Suppressor macrophage (primary cell): ENCODE results near the gene NFATC3.
A peak's percentile ranks its signal among the peaks of the same experiment; 100 is the strongest.

Experiments
- DNase-seq, 4 experiments: peaks; one replicate each; pipeline ENCODE4 v3.0.0-alpha.2; 2020 to 2022

Gene NFATC3

DNA sequence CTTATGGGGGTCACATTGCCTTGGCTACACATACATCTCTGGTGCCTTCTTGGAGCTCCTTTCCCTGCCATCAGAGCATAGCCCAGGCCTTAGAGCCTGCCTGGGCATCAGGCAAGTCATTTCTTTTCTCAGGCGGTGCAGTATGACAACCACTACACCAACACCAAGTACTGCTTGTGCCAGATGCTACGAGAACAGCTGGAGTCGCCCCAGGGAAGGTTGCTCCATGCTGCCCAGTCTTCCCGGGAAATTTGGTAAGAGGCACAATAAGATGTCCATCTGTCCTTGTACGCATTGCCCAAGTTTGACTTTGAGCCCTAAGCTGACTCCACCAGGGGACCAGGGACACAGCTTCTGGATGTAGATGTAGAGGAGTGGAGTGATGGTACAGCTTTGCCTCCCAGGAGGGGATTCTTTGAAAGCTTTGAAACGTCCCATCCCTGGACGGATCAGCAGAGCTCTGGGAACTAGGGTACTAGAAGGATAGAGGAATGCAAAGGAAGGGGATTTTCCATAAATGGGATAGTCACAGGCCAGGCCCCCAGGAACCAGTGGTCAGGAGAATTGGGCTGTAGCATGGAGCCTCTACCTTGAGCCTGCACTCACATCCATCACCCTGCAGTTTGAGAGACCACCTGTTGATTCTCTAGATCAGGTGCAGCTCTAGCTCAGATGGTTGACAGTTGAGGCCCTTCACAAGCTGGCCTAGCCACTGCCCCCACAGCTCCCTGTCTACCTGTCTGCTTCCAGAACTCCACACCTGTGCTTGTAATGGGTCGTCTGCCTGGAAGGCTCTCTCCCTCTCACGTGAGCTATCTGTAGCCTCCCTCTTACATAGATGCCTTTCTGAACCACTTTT, 11.0 kb upstream of the NFATC3 start:
- no peak for DNase-seq

DNA sequence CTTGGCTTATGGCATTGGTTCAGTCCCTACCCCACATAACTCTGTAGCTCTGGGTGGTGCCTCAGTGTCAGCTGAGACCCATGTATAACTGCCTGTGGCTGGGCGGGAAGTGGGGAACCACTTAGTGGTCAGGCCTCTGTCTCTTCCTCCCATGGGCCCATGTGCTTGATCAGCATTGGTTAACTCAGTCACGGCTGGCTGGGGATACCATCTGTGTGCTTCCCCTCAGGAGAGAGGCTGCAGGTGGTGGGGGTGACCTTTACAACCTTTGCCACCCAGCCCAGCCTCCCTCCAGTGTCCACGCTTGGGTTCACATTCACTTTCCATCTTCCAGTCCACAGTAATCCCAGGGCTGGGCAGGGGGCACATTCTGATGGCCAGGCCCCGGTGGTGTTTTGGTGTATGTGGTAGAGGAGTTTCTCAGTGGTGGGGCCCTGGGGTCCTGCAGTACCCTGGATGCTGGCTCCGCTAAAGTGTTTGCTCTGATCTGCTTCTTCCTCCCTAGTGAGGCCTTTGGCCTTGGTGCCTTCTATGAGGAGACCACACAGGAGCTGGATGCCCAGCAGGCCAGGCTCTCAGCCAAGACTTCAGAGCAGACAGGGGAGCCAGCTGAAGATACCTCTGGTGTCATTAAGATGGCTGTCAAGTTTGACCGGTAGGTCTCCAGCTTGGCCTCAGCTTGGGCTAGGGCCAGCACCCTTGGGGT, 10.2 kb upstream of the NFATC3 start:
- peak in 3 of 4 experiments; percentile 54 to 63 (median 60) for DNase-seq

DNA sequence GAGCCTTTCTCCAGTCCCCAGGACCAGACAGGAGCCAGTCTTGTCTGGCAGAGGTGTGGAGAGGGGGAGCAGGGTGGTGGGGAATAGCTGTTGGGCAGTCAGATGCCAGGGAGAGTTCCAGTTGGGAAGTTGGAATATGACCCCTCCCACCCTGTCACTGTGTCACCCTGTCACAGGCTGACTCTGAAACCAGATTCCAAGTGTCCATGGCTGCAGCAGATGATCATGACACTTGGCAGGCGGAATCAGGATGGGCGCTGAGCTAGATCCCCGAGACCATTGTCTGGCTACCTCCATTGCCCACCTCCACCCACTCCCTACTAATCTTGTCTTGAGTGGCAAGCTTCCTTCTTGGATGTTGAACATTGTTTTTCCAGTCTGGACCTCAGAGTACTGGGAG, 9.2 kb upstream of the NFATC3 start:
- no peak for DNase-seq

DNA sequence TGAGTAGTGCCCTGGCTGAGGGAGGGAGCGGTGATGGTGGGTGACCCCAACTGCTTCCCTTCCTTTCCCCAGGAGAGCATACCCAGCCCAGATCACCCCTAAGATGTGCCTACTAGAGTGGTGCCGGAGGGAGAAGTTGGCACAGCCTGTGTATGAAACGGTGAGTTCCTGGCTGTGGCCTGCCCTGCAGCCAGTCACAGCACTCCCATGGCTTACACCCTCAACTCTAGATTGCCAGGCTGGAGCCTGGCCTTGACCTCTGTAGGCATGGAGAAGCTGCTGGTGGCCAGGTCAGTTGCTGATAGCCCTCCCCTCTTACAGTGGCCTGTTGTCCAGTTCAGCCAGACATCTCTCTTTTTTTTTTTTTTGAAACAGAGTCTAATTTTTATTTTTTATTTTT, 8.6 kb upstream of the NFATC3 start:
- no peak for DNase-seq

DNA sequence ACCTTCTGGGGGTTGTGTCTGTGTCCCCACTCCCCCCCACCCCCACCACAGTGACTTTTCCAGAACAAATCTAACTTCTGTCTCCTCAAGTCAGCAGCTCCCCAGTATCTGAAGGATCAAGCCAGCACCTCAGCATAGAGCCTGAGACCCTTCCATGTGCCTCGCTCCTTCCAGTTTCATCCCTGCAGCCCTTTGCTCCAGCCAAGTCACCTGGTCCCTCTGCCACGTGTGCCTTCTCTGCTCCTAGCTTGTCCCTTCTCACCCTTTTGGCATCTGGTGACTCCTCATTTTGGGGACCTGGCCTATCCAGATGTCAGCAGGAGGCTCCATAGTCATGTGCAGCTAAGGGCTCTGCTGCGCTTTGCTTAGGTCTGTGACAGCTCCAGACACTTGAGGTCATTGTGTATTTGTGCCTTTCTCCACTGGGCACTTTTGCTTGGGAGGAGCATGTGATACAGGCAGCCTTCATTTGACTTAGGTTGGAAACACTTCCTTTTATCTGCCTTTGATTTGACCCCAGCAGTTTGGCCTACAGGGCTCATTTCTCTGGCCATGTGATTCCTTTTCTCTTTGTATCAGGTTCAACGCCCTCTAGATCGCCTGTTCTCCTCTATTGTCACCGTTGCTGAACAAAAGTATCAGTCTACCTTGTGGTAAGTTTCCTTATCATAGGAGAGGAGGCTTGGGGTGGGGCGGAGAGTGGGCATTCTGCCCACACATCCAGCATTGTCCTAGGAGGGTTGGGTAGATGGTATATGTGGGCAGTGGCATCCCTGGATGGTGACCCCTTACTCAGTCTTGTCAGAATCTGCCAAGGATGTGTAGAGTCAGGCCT, 7.1 kb upstream of the NFATC3 start:
- DNase-seq = peak; percentile 70 to 86 (median 80)

DNA sequence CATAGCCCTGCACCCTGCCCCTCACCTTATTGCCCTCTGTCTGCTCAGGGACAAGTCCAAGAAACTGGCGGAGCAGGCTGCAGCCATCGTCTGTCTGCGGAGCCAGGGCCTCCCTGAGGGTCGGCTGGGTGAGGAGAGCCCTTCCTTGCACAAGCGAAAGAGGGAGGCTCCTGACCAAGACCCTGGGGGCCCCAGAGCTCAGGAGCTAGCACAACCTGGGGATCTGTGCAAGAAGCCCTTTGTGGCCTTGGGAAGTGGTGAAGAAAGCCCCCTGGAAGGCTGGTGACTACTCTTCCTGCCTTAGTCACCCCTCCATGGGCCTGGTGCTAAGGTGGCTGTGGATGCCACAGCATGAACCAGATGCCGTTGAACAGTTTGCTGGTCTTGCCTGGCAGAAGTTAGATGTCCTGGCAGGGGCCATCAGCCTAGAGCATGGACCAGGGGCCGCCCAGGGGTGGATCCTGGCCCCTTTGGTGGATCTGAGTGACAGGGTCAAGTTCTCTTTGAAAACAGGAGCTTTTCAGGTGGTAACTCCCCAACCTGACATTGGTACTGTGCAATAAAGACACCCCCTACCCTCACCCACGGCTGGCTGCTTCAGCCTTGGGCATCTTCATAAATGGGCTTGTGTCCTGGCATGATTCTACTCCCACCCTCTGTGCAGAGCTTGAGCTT, 6.3 kb upstream of the NFATC3 start:
- DNase-seq = no peak

DNA sequence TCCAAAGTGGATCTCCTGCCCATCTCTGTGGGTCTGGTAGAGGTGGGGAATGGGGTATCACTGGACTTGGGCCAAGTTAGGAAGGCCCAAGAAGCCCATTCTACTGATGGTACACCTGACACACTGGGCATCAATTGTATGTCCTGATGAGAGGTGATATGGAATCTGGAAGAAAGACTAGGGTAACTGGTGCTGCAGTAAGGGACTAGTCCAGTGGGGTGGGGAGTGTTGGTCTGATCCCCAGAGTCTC, 5.9 kb upstream of the NFATC3 start:
- DNase-seq = no peak

DNA sequence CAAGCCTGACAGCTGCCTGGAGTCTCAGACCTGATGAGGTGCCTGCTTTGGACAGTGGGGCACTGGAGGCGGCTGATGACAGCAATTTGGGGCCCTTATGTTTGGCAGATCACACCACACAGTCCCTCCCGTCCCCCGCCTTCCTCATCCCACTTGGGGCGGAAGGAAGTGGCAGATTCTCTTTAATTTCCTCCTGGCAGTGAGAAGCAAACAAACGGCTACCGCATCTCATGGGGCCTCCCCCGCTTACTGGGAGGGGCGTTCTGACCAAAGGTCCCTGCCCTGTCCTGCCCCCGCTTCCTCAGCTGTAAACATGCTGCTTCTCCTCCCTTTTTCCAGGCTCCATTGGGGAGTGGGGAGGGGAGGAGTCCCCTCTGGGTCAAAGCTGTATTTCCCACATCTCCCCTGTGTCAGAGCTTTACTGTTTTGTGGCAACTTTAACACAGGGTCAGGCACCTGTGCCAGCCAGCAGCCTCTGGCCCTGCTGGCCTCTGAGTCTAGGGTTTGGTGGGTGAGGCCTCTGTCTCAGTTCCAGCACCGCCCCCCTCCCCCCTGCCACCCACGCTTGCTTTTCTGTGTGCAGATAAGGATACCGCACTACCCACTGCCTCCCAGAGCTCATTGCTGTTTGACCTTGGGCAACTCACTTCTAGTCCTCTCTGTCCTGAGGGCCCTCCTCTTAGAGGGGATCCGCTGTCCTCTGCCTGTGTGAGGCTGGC, 5.4 kb upstream of the NFATC3 start:
- peak; percentile 91 to 96 (median 95) for DNase-seq

DNA sequence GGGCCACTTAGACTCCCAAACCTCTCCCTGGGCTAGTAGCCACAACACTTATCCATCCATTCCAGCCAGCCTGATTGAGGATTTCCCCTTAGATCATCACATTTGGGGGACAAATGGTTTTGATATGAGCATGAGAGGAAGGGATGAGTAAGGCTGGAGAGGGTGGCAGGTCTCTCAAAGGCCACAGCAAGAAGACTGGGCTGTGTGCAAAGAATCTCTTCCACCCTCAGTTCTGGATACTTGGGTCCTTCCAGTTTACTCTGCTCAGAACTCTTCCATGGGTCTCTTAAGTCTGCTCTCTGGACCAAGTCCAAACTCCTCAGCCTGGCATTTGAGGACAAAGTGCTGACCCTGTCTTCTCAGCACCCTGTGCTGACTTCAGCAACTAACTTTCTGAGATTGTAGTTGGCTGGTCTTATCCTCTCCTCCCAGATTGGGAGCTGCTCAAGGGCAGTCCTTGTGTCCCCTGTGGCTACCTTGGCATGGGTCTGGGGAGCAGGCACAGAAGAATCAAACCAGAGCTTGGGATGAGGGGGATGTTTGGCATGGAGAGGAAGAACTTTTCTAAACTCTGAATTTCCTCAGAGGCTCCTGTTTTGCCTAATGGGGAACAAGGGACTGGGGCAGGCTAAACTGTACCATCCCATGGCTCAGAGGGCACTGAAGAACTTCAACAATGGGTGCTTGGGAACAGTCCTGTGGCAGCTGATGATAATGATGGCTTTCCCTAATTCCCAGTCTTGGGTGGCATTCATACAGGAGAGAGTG, 3.1 kb upstream of the NFATC3 start:
- peak; percentile 39 to 58 (median 51) for DNase-seq

DNA sequence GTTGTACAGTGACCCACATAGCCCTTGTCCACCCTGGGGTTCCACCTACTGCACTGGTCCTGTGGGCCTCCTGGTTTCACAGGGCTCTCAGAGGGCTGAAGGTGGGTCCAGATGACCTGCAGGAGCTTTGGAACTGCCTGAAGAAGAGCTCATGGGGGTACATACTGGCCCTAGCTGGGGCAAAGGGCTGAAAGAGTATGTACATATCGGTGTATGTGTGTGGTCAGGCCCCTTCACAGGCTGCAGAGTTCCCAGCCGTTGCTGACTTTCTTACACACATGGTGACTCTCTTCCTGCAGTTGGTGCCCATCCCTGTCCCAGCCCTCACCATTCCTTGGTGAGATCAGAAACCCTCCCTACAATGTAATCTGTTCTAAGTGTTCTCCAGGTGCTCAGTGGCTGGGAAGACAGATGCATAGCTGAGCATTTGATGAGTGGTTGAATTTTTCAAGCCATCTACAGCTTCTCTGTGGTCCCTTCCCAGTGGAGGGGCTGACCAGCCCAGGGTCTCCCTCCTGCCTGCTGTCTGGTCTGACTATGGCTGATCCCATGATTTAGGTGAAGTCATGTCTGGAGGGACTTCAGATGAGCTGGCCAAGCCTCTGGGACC, 2.4 kb upstream of the NFATC3 start:
- DNase-seq = peak in 1 of 4 experiments; percentile 9

DNA sequence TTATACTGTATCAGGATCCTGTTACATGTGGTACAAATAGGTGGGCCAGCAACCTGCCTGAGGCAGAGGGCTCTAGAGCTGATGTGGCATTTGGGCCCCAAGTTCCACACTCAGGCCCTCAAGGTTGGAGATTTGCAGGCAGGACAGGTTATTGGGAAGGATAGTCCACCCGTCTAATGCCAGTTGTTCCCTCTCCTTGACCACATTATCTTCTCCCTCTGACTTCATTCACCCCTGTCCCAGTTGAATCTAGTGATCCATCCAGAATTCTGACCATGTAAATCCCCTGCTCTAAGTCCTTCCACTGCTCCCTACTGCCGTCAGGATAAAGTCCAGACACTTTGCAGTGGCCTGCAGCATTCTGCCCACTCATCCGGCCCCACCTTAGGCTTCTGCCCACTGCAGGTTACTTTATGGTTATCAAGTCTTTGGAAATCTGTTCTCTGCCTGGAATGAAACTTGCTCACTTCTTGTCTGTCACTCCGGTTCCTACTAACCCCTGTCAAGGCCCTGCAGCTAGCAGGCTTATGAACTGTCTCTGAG, 1.9 kb upstream of the NFATC3 start:
- no peak for DNase-seq

DNA sequence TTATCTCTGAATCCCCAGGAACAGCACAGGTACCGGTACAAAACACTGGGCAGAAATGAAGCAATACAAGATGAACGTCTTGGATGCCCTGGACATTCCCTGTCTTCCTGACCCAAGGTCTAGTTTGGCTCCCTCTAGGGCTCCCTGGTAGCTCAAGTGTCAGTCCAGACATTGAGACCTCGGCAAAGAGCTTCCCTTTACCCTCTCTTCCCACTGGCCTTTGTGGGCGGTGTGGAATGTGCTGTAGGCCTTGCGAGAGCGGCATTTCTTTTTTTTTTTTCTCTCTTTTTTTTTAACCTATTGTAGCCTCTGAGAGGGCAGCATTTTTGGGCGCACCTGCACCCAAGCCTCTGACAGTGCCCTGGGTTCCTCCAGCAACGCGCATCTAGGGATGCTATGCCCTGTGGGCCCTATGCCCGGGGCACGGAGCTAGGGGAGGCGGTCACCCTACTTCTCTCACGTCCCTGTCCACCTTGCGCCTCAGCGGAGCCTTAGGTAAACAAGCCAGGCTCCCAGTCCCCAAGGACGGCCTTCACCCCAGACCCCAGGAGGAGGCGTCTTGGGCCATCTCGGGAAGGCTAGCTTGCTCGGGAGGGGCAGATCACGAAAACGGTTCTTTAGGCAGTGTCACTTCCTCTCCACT, 1.2 kb upstream of the NFATC3 start:
- peak; percentile 56 to 85 (median 79) for DNase-seq

DNA sequence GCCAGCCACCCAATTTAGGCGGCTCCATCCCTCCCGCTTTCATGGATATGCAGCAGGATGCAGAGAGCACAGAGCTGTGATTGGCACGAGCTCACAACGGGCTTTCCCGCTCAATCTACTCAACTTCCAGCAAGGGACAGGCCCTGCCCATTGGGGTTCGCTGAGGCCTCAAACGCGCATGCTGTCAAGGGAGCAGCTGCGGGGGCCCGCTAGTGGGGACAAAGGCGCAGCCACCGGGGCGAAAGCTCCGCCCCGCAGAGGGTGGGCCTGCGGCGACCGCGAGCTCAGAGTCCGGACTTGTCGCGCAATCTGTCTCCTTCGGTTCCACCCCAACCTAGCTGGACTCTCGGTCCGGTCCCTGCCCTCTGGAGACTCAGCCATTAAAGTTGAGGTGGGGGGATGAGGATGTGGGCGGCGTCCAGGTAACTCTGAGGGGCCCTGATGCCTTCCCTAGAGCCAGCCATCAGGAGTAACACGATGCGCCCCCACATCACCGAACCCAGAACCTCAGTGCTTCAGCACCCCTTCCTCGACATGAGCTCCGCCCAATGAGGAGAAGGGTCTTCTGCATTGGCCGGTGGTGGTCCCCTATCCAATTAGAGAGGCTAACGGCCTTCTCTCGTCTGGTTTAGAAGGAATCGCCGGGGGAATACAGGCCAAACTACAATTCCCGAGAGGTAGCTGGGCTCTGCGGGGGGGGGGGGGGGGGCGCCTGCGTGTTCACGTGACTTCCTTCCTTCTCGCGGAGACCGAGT, 489 bp upstream of the NFATC3 start:
- DNase-seq = peak; percentile 88 to 94 (median 93)

DNA sequence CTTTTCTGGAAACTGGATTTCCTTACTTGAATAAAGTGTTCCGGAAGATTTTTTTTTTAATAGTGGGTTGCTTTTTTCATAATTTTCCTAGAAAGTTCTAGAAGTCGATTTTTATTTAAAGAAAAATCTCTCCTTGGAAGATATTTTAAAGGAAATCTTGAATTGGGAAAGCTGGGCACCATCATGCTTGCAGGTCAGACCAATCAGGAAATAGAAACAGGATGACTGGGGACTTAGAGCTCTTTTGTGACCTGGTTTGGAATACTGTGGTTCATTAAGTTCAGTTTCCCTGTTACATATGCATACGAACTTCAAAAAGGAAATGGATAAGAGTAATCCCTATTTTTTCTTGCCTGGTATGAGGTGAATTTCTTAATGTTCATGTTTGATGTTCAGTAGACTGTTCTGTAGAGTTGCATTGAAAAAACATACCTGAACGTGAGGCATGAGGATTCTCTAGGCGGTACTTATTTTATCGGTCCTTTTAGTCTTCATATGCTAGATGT, 1.2 kb downstream of the NFATC3 start:
- DNase-seq = peak in 3 of 4 experiments; percentile 34 to 57 (median 46)

DNA sequence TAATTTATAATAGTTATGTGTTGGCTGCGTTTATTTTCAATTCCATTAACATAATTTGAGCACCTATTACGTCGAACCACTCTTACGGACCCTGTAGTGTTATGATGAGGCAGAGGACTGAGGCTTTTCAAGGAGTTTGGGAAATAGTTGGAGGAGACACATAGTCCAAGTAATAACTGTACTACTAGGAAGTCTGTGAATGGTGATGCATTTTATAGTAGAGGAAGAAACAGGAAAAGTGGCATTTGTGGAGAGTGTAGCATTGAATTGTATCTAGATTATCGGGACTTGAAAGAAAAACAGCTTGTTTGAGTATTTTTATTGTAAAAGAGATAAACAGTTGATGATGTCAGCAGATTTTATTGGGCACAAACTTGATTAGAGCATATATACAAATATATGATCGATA, 1.7 kb downstream of the NFATC3 start:
- DNase-seq = no peak

DNA sequence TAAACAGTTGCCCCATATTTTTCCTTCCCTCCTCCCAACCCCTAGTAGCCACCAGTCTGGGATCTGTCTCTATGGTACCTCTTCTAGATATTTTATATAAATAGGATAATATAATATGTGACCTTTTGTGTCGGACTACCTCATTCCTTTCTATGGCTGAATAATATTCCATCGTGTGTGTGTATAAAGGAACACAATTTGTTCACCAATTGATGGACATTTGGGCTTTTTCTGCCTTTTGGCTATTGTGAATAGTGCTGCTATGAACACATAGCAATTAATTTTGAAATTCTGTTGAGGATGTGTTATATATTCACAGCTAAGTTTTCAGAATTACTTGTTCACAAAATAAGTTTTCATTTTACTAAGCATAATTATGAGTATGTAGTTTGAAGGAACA, 2.5 kb downstream of the NFATC3 start:
- DNase-seq = no peak

DNA sequence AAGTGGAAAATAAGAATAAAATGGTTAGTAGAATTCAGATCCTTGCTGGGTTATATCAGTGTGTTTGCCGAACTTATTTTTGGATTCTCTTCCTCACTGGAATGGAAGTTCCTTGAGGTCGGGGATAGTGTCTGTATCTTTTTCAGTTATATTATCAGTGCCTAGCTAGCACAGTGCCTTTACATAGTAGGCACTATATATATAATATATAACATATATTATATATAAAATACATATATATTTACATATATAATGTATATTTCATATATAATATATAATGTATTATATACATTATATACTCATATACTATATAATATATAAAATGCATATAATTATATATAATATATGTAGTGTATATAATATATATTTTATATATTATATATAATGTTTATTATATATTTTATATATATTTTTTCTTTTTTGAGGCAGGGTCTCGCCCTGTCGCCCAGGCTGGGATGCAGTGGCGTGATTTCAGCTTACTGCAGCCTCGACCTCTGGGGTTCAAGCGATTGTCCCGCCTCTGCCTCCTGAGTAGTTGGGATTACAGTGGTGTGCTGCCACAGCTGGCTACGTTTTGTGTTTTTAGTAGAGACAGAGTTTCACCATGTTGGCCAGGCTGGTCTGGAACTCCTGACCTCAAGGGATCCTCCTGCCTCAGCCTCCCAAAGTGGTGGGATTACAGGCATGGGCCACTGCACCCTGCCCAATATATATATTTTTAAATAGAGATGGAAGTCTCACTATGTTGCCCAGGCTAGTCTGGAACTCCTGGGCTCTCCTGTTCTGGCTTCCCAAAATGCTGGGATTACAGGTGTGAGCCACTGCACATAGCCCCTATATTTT, 3.2 kb downstream of the NFATC3 start:
- DNase-seq = no peak

DNA sequence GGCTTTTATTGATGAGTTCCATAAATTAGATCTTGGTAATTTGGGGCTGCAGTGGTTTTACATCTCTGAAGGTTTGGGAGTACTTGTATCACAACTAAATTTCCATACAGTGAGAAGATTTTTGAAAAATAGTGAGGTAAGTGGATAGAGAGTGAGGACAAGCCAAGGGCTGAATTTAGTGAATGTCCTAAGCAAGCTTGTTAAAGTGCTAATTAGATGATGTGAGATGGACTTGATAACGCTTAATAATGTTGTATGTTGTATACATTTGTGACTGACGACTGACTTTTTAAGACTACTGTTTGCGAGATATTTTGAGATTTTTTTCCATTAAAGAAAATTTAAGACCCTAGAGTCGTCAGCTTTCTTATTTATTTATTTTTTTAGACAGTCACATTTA, 3.9 kb downstream of the NFATC3 start:
- no peak for DNase-seq
